ENCODE results near the gene GPM6B.

Gene GPM6B

DNA sequence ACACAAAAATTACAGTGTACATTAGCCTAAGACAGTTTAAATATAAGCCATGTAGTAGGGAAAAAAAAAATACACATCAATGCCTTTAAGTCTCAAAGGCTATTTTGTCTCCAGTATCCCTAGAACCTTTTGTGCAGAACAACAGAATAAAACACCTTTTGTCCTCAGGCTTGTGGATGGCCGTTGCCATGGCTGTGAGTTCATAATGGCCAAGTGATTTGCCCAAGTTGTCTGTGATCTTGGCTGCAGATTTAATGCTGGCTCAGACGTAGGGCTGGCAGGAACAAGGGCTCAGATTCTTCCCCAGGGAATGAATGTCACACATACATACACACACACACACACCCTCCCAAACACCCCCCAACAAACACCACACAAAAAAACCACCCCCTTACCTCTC lies 25.3 kb downstream of the GPM6B start:
- Histone ChIP-seq H3K36me3 (replicated peaks in 1 of 2; ENCODE audit: control insufficient read depth in 2 of 2, insufficient read depth in 2 of 2, low read length in 2 of 2) (peaks cover 0 to 7% of the 10 kb centered on the region in 2 donors), H3K9ac (ENCODE audit: low read depth, low read length, poor library complexity) (no peak overlapping the region), H4K91ac (ENCODE audit: low read depth, low read length, poor library complexity) (no peak overlapping the region), H3K79me1 (ENCODE audit: low read depth, low read length) (no peaks in the 10 kb centered on the region), H3K27me3 (ENCODE audit: control insufficient read depth in 3 of 3, insufficient read depth in 3 of 3, low read depth in 1 of 3, low read length in 3 of 3) (no peaks in the 10 kb centered on the region), H3K4me1 (ENCODE audit: control insufficient read depth in 2 of 2, insufficient read depth in 1 of 2, low read depth in 1 of 2, low read length in 2 of 2) (peaks cover 3 to 13% of the 10 kb centered on the region in 2 donors), H2AK5ac (ENCODE audit: low read depth, low read length) (no peak overlapping the region), H2AFZ (ENCODE audit: low read length) (no peak overlapping the region), H2BK5ac (ENCODE audit: low read length) (no peak overlapping the region), H3K4ac (ENCODE audit: low read length) (no peak overlapping the region), H3K14ac (ENCODE audit: low read length) (no peak overlapping the region), H4K8ac (ENCODE audit: low read depth, low read length) (no peak overlapping the region), H2BK12ac (ENCODE audit: low read length) (no peak overlapping the region), H3K9me3 (replicated peaks in 1 of 2; ENCODE audit: control insufficient read depth in 2 of 2, insufficient read depth in 1 of 2, low read depth in 1 of 2, low read length in 2 of 2) (no peaks in the 10 kb centered on the region), H3K23ac (ENCODE audit: low read depth, low read length, poor library complexity) (no peak overlapping the region), H2BK15ac (ENCODE audit: low read length) (no peak overlapping the region), H2BK120ac (ENCODE audit: low read depth, low read length) (no peak overlapping the region), H3K18ac (ENCODE audit: low read length) (no peak overlapping the region), H3K4me3 (ENCODE audit: low read length in 2 of 2) (no peak overlapping the region), H3K27ac (replicated peaks; ENCODE audit: low read length) (no peak overlapping the region), H3K4me2 (ENCODE audit: insufficient read depth, low read length, poor library complexity, severe bottlenecking) (no peak overlapping the region)
- no CpG with 5 or more reads among the region's 2 CpGs for WGBS, 2 donors (ENCODE audit: extremely low coverage in 2 of 2, insufficient read length in 2 of 2, insufficient replicate concordance in 1 of 2)
- DNase-seq (ENCODE audit: low spot score) = no peak

DNA sequence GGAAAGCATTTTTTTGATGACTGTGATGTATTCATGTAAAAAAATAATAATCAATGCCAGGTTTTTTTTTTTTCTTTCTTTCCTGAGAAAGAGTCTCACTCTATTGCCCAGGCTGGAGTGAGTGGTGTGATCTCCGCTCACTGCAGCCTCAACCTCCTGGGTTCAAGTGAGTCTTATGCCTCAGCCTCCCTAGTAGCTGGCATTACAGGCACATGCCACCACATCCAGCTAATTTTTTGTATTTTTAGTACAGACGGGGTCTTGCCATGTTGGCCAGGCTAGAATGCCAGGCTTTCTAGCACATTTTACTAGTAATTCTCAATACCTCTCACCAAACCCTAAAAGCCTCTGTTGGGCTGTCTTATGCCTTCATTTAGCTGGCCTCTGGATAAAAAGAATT lies 25.7 kb downstream of the GPM6B start:
- no peak overlapping the region for H2AFZ ChIP-seq (ENCODE audit: low read length)
- H3K23ac ChIP-seq (ENCODE audit: low read depth, low read length, poor library complexity) = no peak overlapping the region
- H3K4me1 ChIP-seq (ENCODE audit: control insufficient read depth in 2 of 2, insufficient read depth in 1 of 2, low read depth in 1 of 2, low read length in 2 of 2) = peaks cover 3 to 13% of the 10 kb centered on the region in 2 donors
- H3K4ac ChIP-seq (ENCODE audit: low read length) = no peak overlapping the region
- H3K18ac ChIP-seq (ENCODE audit: low read length) = no peak overlapping the region
- no peak overlapping the region for H4K91ac ChIP-seq (ENCODE audit: low read depth, low read length, poor library complexity)
- H3K9ac ChIP-seq (ENCODE audit: low read depth, low read length, poor library complexity) = no peak overlapping the region
- no peak overlapping the region for H2BK5ac ChIP-seq (ENCODE audit: low read length)
- no peak overlapping the region for H3K14ac ChIP-seq (ENCODE audit: low read length)
- H3K4me3 ChIP-seq (ENCODE audit: low read length in 2 of 2) = no peak overlapping the region
- DNase-seq (ENCODE audit: low spot score) = no peak
- no peak overlapping the region for H2BK12ac ChIP-seq (ENCODE audit: low read length)
- no peak overlapping the region for H4K8ac ChIP-seq (ENCODE audit: low read depth, low read length)
- no peak overlapping the region for H2AK5ac ChIP-seq (ENCODE audit: low read depth, low read length)
- peaks cover 0 to 9% of the 10 kb centered on the region in 2 donors for H3K36me3 ChIP-seq (replicated peaks in 1 of 2; ENCODE audit: control insufficient read depth in 2 of 2, insufficient read depth in 2 of 2, low read length in 2 of 2)
- no peaks in the 10 kb centered on the region for H3K9me3 ChIP-seq (replicated peaks in 1 of 2; ENCODE audit: control insufficient read depth in 2 of 2, insufficient read depth in 1 of 2, low read depth in 1 of 2, low read length in 2 of 2)
- no peaks in the 10 kb centered on the region for H3K27me3 ChIP-seq (ENCODE audit: control insufficient read depth in 3 of 3, insufficient read depth in 3 of 3, low read depth in 1 of 3, low read length in 3 of 3)
- no peak overlapping the region for H3K27ac ChIP-seq (replicated peaks; ENCODE audit: low read length)
- no CpG with 5 or more reads among the region's 2 CpGs for WGBS, 2 donors (ENCODE audit: extremely low coverage in 2 of 2, insufficient read length in 2 of 2, insufficient replicate concordance in 1 of 2)
- H2BK15ac ChIP-seq (ENCODE audit: low read length) = no peak overlapping the region
- no peak overlapping the region for H3K4me2 ChIP-seq (ENCODE audit: insufficient read depth, low read length, poor library complexity, severe bottlenecking)
- no peak overlapping the region for H2BK120ac ChIP-seq (ENCODE audit: low read depth, low read length)
- H3K79me1 ChIP-seq (ENCODE audit: low read depth, low read length) = no peaks in the 10 kb centered on the region

- no CpG with 5 or more reads among the region's 6 CpGs for WGBS, 2 donors (ENCODE audit: extremely low coverage in 2 of 2, insufficient read length in 2 of 2, insufficient replicate concordance in 1 of 2)
- no peaks in the 10 kb centered on the region for H3K79me1 ChIP-seq (ENCODE audit: low read depth, low read length)
- H4K8ac ChIP-seq (ENCODE audit: low read depth, low read length) = no peak overlapping the region
- H3K27me3 ChIP-seq (ENCODE audit: control insufficient read depth in 3 of 3, insufficient read depth in 3 of 3, low read depth in 1 of 3, low read length in 3 of 3) = no peaks in the 10 kb centered on the region
- no peaks in the 10 kb centered on the region for H3K9me3 ChIP-seq (replicated peaks in 1 of 2; ENCODE audit: control insufficient read depth in 2 of 2, insufficient read depth in 1 of 2, low read depth in 1 of 2, low read length in 2 of 2)
- no peak overlapping the region for H3K4me2 ChIP-seq (ENCODE audit: insufficient read depth, low read length, poor library complexity, severe bottlenecking)
- no peak overlapping the region for H3K14ac ChIP-seq (ENCODE audit: low read length)
- no peak overlapping the region for H2BK12ac ChIP-seq (ENCODE audit: low read length)
- H3K4me3 ChIP-seq (ENCODE audit: low read length in 2 of 2) = no peak overlapping the region
- peaks cover 0 to 16% of the 10 kb centered on the region in 2 donors for H3K36me3 ChIP-seq (replicated peaks in 1 of 2; ENCODE audit: control insufficient read depth in 2 of 2, insufficient read depth in 2 of 2, low read length in 2 of 2)
- no peak overlapping the region for H3K9ac ChIP-seq (ENCODE audit: low read depth, low read length, poor library complexity)
- no peak for DNase-seq (ENCODE audit: low spot score)
- no peak overlapping the region for H2AFZ ChIP-seq (ENCODE audit: low read length)
- H3K4me1 ChIP-seq (ENCODE audit: control insufficient read depth in 2 of 2, insufficient read depth in 1 of 2, low read depth in 1 of 2, low read length in 2 of 2) = peaks cover 3 to 13% of the 10 kb centered on the region in 2 donors
- H3K4ac ChIP-seq (ENCODE audit: low read length) = no peak overlapping the region
- no peak overlapping the region for H4K91ac ChIP-seq (ENCODE audit: low read depth, low read length, poor library complexity)
- no peak overlapping the region for H3K27ac ChIP-seq (replicated peaks; ENCODE audit: low read length)
- no peak overlapping the region for H3K18ac ChIP-seq (ENCODE audit: low read length)
- H2AK5ac ChIP-seq (ENCODE audit: low read depth, low read length) = no peak overlapping the region
- H3K23ac ChIP-seq (ENCODE audit: low read depth, low read length, poor library complexity) = no peak overlapping the region
- no peak overlapping the region for H2BK5ac ChIP-seq (ENCODE audit: low read length)
- H2BK120ac ChIP-seq (ENCODE audit: low read depth, low read length) = no peak overlapping the region
- H2BK15ac ChIP-seq (ENCODE audit: low read length) = no peak overlapping the region
These were observed 26.4 kb downstream of the GPM6B start for GRCh38 chrX:13790206-13791131.

GRCh38 chrX:13786048-13786447 lies 30.8 kb downstream of the GPM6B start:
- H3K27ac ChIP-seq (replicated peaks; ENCODE audit: low read length) = no peak overlapping the region

More at GRCh38 chrX:13786048-13786447, 30.8 kb downstream of the GPM6B start:
- Histone ChIP-seq H3K4me3 (ENCODE audit: low read length in 2 of 2) (no peak overlapping the region), H3K18ac (ENCODE audit: low read length) (no peak overlapping the region), H3K9me3 (replicated peaks in 1 of 2; ENCODE audit: control insufficient read depth in 2 of 2, insufficient read depth in 1 of 2, low read depth in 1 of 2, low read length in 2 of 2) (no peaks in the 10 kb centered on the region), H2BK120ac (ENCODE audit: low read depth, low read length) (no peak overlapping the region), H2BK12ac (ENCODE audit: low read length) (no peak overlapping the region), H4K91ac (ENCODE audit: low read depth, low read length, poor library complexity) (no peak overlapping the region), H4K8ac (ENCODE audit: low read depth, low read length) (no peak overlapping the region), H3K27me3 (ENCODE audit: control insufficient read depth in 3 of 3, insufficient read depth in 3 of 3, low read depth in 1 of 3, low read length in 3 of 3) (no peaks in the 10 kb centered on the region), H3K36me3 (replicated peaks in 1 of 2; ENCODE audit: control insufficient read depth in 2 of 2, insufficient read depth in 2 of 2, low read length in 2 of 2) (peaks cover 0 to 58% of the 10 kb centered on the region in 2 donors), H3K14ac (ENCODE audit: low read length) (no peak overlapping the region), H3K9ac (ENCODE audit: low read depth, low read length, poor library complexity) (no peak overlapping the region), H3K79me1 (ENCODE audit: low read depth, low read length) (no peaks in the 10 kb centered on the region), H3K4me2 (ENCODE audit: insufficient read depth, low read length, poor library complexity, severe bottlenecking) (no peak overlapping the region), H2AK5ac (ENCODE audit: low read depth, low read length) (no peak overlapping the region), H3K4ac (ENCODE audit: low read length) (no peak overlapping the region), H2BK5ac (ENCODE audit: low read length) (no peak overlapping the region), H2AFZ (ENCODE audit: low read length) (no peak overlapping the region), H3K23ac (ENCODE audit: low read depth, low read length, poor library complexity) (no peak overlapping the region), H3K4me1 (ENCODE audit: control insufficient read depth in 2 of 2, insufficient read depth in 1 of 2, low read depth in 1 of 2, low read length in 2 of 2) (peaks cover under 1 to 2% of the 10 kb centered on the region in 2 donors), H2BK15ac (ENCODE audit: low read length) (no peak overlapping the region)
- no CpG with 5 or more reads among the region's 8 CpGs for WGBS, 2 donors (ENCODE audit: extremely low coverage in 2 of 2, insufficient read length in 2 of 2, insufficient replicate concordance in 1 of 2)
- DNase-seq (ENCODE audit: low spot score) = no peak

Measured in neuronal stem cell (in vitro differentiated cells).